A549 (cell line): ENCODE measurements around the gene NCOA7.

Source experiments
- CHD2 ChIP-seq: fragments of 150-350 bp; IDR thresholded peaks from 2 replicates; pipeline ENCODE4 v1.6.1; 2014; ENCODE audit warnings: low read length; ENCODE audit not compliant: partially characterized antibody
- JUN ChIP-seq, 2 experiments: fragments of >200 bp; sonication (Bioruptor Twin); formaldehyde crosslinking; IDR thresholded peaks; 2 replicates in 1 of 2; 3 replicates in 1 of 2; pipeline ENCODE4 v1.6.1; 2016 to 2017
- MAZ ChIP-seq: fragments of 150-350 bp; IDR thresholded peaks from 2 replicates; pipeline ENCODE4 v1.6.1; 2014; ENCODE audit warnings: antibody characterized with exemption, low read depth, low read length, borderline replicate concordance
- SREBF2 ChIP-seq: fragments of 450-650 bp; IDR thresholded peaks from 2 replicates; pipeline ENCODE4 v1.6.1; 2014; ENCODE audit warnings: mild to moderate bottlenecking, moderate library complexity
- TF ChIP-seq, protein P1 (sequence below): fragments of >200 bp; sonication (Bioruptor Twin); formaldehyde crosslinking; IDR thresholded peaks from 3 replicates; pipeline ENCODE4 v1.5.1; 2016

DNA sequence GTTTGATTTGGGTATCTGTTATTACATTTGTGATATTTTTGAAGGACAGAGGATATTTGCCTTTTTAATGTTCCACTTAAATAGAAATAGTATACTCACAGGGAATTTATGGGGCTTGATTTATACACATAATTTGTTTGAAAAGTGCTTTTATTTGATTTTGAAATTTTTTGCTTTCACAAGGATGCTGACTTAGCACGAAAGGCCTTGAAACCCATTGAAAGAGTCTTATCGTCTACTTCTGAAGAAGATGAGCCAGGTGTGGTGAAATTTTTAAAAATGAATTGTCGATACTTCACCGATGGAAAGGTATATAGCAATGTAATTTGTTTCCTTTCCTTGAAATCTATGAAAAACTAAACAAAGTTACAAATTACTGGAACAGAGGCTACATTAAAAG, 91.5 kb downstream of the NCOA7 start:
- TF ChIP-seq, protein P1, sequence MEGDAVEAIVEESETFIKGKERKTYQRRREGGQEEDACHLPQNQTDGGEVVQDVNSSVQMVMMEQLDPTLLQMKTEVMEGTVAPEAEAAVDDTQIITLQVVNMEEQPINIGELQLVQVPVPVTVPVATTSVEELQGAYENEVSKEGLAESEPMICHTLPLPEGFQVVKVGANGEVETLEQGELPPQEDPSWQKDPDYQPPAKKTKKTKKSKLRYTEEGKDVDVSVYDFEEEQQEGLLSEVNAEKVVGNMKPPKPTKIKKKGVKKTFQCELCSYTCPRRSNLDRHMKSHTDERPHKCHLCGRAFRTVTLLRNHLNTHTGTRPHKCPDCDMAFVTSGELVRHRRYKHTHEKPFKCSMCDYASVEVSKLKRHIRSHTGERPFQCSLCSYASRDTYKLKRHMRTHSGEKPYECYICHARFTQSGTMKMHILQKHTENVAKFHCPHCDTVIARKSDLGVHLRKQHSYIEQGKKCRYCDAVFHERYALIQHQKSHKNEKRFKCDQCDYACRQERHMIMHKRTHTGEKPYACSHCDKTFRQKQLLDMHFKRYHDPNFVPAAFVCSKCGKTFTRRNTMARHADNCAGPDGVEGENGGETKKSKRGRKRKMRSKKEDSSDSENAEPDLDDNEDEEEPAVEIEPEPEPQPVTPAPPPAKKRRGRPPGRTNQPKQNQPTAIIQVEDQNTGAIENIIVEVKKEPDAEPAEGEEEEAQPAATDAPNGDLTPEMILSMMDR = no peak
- TF ChIP-seq JUN (IDR thresholded peaks at IDR 0.05) = no peak
- no peak for TF ChIP-seq MAZ
- TF ChIP-seq SREBF2 = no peak
- no peak for TF ChIP-seq CHD2
